BLaER1 treated with 17β-estradiol and CSF1 and Interleukin-3, amounts not matched to agents 10 nM and 100 nM (cell line): ENCODE data around the gene CCDC136.
A peak's percentile ranks its signal among the peaks of the same experiment; 100 is the strongest.

Experiments
- H3K27ac ChIP-seq, 11 experiments: shearing (Covaris generic); formaldehyde crosslinking; 2 replicates each; pipeline ENCODE4 v1.8.1; 2022
- H3K27me3 ChIP-seq, 11 experiments: shearing (Covaris generic); formaldehyde crosslinking; 2 replicates each; pipeline ENCODE4 v1.8.1; 2022
- H3K36me3 ChIP-seq, 11 experiments: shearing (Covaris generic); formaldehyde crosslinking; 2 replicates each; pipeline ENCODE4 v1.8.1; 2022
- H3K4me1 ChIP-seq, 10 experiments: shearing (Covaris generic); formaldehyde crosslinking; 2 replicates each; pipeline ENCODE4 v1.8.1; 2022
- H3K4me2 ChIP-seq, 11 experiments: shearing (Covaris generic); formaldehyde crosslinking; 2 replicates each; pipeline ENCODE4 v1.8.1; 2022
- H3K4me3 ChIP-seq, 10 experiments: shearing (Covaris generic); formaldehyde crosslinking; 2 replicates each; pipeline ENCODE4 v1.8.1; 2022
- H3K9ac ChIP-seq, 11 experiments: shearing (Covaris generic); formaldehyde crosslinking; 2 replicates each; pipeline ENCODE4 v1.8.1; 2022
- H3K9me3 ChIP-seq, 11 experiments: shearing (Covaris generic); formaldehyde crosslinking; replicated peaks in 1 of 11; 2 replicates each; pipeline ENCODE4 v1.8.1; 2022
- H4K20me1 ChIP-seq, 11 experiments: shearing (Covaris generic); formaldehyde crosslinking; 2 replicates each; pipeline ENCODE4 v1.8.1; 2022
- Cebpa-rat ChIP-seq, 11 experiments: shearing (Covaris generic); IDR thresholded peaks; 2 replicates each; pipeline ENCODE4 v1.8.1; 2022

The CCDC136 gene

GRCh38 chr7:128865996-128866877 lies 74.5 kb downstream of the CCDC136 start:
- no peak overlapping the region for H3K27ac ChIP-seq
- H3K9me3 ChIP-seq = no peaks in the 10 kb centered on the region
- H4K20me1 ChIP-seq = peaks cover 49 to 82% (median 76%) of the 10 kb centered on the region in 11 experiments
- peak overlapping the region in 2 of 11 experiments; percentile 12 to 21; a peak in 1 of 22 replicates for H3K4me2 ChIP-seq
- H3K9ac ChIP-seq = no peak overlapping the region
- peaks cover 36 to 58% (median 46%) of the 10 kb centered on the region in 10 experiments for H3K4me1 ChIP-seq
- H3K4me3 ChIP-seq = no peak overlapping the region
- peaks cover 35 to 41% (median 39%) of the 10 kb centered on the region in 11 experiments for H3K27me3 ChIP-seq
- TF ChIP-seq Cebpa-rat (IDR thresholded peaks at IDR 0.05) = no peak
- peaks cover 16 to 33% (median 23%) of the 10 kb centered on the region in 11 experiments for H3K36me3 ChIP-seq

GRCh38 chr7:128867241-128867640 lies 75.5 kb downstream of the CCDC136 start:
- H3K4me3 ChIP-seq = no peak overlapping the region
- no peak for TF ChIP-seq Cebpa-rat (IDR thresholded peaks at IDR 0.05)
- no peak overlapping the region for H3K9ac ChIP-seq
- H4K20me1 ChIP-seq = peaks cover 49 to 83% (median 76%) of the 10 kb centered on the region in 11 experiments
- H3K36me3 ChIP-seq = peaks cover 16 to 33% (median 23%) of the 10 kb centered on the region in 11 experiments
- H3K4me1 ChIP-seq = peaks cover 37 to 53% (median 45%) of the 10 kb centered on the region in 10 experiments
- H3K4me2 ChIP-seq = no peak overlapping the region; a peak in 1 of 22 replicates
- peaks cover 37 to 44% (median 40%) of the 10 kb centered on the region in 11 experiments for H3K27me3 ChIP-seq
- H3K27ac ChIP-seq = no peak overlapping the region
- H3K9me3 ChIP-seq = no peaks in the 10 kb centered on the region

GRCh38 chr7:128867842-128868623 lies 76.3 kb downstream of the CCDC136 start:
- H4K20me1 ChIP-seq = peaks cover 49 to 83% (median 76%) of the 10 kb centered on the region in 11 experiments
- H3K4me2 ChIP-seq = peak overlapping the region in 10 of 11 experiments; percentile 95 to 100 (median 100); a peak in 15 of 22 replicates
- TF ChIP-seq Cebpa-rat (IDR thresholded peaks at IDR 0.05) = no peak
- H3K4me3 ChIP-seq = no peak overlapping the region
- H3K27me3 ChIP-seq = peaks cover 37 to 44% (median 40%) of the 10 kb centered on the region in 11 experiments
- H3K4me1 ChIP-seq = peaks cover 37 to 52% (median 44%) of the 10 kb centered on the region in 10 experiments
- H3K9ac ChIP-seq = no peak overlapping the region
- H3K9me3 ChIP-seq = no peaks in the 10 kb centered on the region
- peaks cover 16 to 33% (median 23%) of the 10 kb centered on the region in 11 experiments for H3K36me3 ChIP-seq
- no peak overlapping the region for H3K27ac ChIP-seq

GRCh38 chr7:128868624-128869137 lies 76.9 kb downstream of the CCDC136 start:
- TF ChIP-seq Cebpa-rat (IDR thresholded peaks at IDR 0.05) = no peak
- no peaks in the 10 kb centered on the region for H3K9me3 ChIP-seq
- peaks cover 47 to 79% (median 73%) of the 10 kb centered on the region in 11 experiments for H4K20me1 ChIP-seq
- peak overlapping the region; percentile 95 to 100 (median 100) for H3K4me2 ChIP-seq
- H3K27me3 ChIP-seq = peaks cover 37 to 44% (median 40%) of the 10 kb centered on the region in 11 experiments
- H3K4me1 ChIP-seq = peaks cover 36 to 50% (median 42%) of the 10 kb centered on the region in 10 experiments
- H3K9ac ChIP-seq = peak overlapping the region; percentile 53 to 78 (median 69); a peak in 19 of 22 replicates
- no peak overlapping the region for H3K27ac ChIP-seq
- peaks cover 16 to 33% (median 23%) of the 10 kb centered on the region in 11 experiments for H3K36me3 ChIP-seq
- H3K4me3 ChIP-seq = peak overlapping the region; percentile 57 to 75 (median 61)

- H3K36me3 ChIP-seq = peaks cover 16 to 30% (median 20%) of the 10 kb centered on the region in 11 experiments
- no peak for TF ChIP-seq Cebpa-rat (IDR thresholded peaks at IDR 0.05)
- H3K27me3 ChIP-seq = peaks cover 37 to 44% (median 40%) of the 10 kb centered on the region in 11 experiments
- H3K9ac ChIP-seq = peak overlapping the region; percentile 53 to 78 (median 69)
- peak overlapping the region; percentile 57 to 75 (median 61) for H3K4me3 ChIP-seq
- H4K20me1 ChIP-seq = peaks cover 41 to 72% (median 67%) of the 10 kb centered on the region in 11 experiments
- H3K27ac ChIP-seq = peak overlapping the region in 5 of 11 experiments; percentile 19 to 49 (median 28); a peak in 5 of 22 replicates
- H3K4me2 ChIP-seq = peak overlapping the region; percentile 95 to 100 (median 100)
- H3K4me1 ChIP-seq = peaks cover 29 to 44% (median 35%) of the 10 kb centered on the region in 10 experiments
- H3K9me3 ChIP-seq = no peaks in the 10 kb centered on the region
Measured at GRCh38 chr7:128869138-128869943, 77.6 kb downstream of the CCDC136 start.

GRCh38 chr7:128869944-128870285 lies 78.1 kb downstream of the CCDC136 start:
- peak overlapping the region; percentile 57 to 75 (median 61) for H3K4me3 ChIP-seq
- H3K9me3 ChIP-seq = no peaks in the 10 kb centered on the region
- peaks cover 24 to 38% (median 30%) of the 10 kb centered on the region in 10 experiments for H3K4me1 ChIP-seq
- TF ChIP-seq Cebpa-rat (IDR thresholded peaks at IDR 0.05) = no peak
- peak overlapping the region; percentile 95 to 100 (median 100) for H3K4me2 ChIP-seq
- H3K9ac ChIP-seq = peak overlapping the region; percentile 53 to 78 (median 69)
- peaks cover 37 to 44% (median 40%) of the 10 kb centered on the region in 11 experiments for H3K27me3 ChIP-seq
- H3K36me3 ChIP-seq = peaks cover 13 to 24% (median 15%) of the 10 kb centered on the region in 11 experiments
- peaks cover 35 to 67% (median 61%) of the 10 kb centered on the region in 11 experiments for H4K20me1 ChIP-seq
- peak overlapping the region in 5 of 11 experiments; percentile 19 to 49 (median 28); a peak in 5 of 22 replicates for H3K27ac ChIP-seq

- peaks cover 2 to 13% (median 3%) of the 10 kb centered on the region in 11 experiments; a peak in 20 of 22 replicates for H3K36me3 ChIP-seq
- H3K27me3 ChIP-seq = peaks cover 37 to 44% (median 40%) of the 10 kb centered on the region in 11 experiments
- H3K9me3 ChIP-seq = no peaks in the 10 kb centered on the region
- peaks cover 19 to 34% (median 30%) of the 10 kb centered on the region in 10 experiments; a peak in 19 of 20 replicates for H3K4me1 ChIP-seq
- H3K4me3 ChIP-seq = peak overlapping the region in 1 of 10 experiments; percentile 2; a peak in 1 of 20 replicates
- H3K27ac ChIP-seq = no peak overlapping the region
- peak overlapping the region in 9 of 11 experiments; percentile 95 to 100 (median 100); a peak in 16 of 22 replicates for H3K4me2 ChIP-seq
- TF ChIP-seq Cebpa-rat (IDR thresholded peaks at IDR 0.05) = no peak
- peaks cover 28 to 55% (median 50%) of the 10 kb centered on the region in 11 experiments for H4K20me1 ChIP-seq
- peak overlapping the region in 3 of 11 experiments; percentile 18 to 30 (median 19); a peak in 4 of 22 replicates for H3K9ac ChIP-seq
Measured at GRCh38 chr7:128871050-128871449, 79.3 kb downstream of the CCDC136 start.
